Stimulated activated CD4-positive, alpha-beta T cell treated with anti-CD3 and anti-CD28 coated beads, Interleukin-12 subunit alpha, Interleukin-12 subunit beta, amount 100 ng/mL, for 24 hours (primary cell): ENCODE data around the gene MRPL18.
"Not testable (repeated sequence)": the region's sequence is repeated elsewhere in the genome, so short reads cannot be mapped to it uniquely, and the experiment has no call there.

Source experiments
- DNase-seq, 2 experiments: peaks; one replicate each; pipeline ENCODE4 v3.0.0-alpha.2; 2020; ENCODE audit warnings: low read depth in 2 of 2

Gene MRPL18

DNA sequence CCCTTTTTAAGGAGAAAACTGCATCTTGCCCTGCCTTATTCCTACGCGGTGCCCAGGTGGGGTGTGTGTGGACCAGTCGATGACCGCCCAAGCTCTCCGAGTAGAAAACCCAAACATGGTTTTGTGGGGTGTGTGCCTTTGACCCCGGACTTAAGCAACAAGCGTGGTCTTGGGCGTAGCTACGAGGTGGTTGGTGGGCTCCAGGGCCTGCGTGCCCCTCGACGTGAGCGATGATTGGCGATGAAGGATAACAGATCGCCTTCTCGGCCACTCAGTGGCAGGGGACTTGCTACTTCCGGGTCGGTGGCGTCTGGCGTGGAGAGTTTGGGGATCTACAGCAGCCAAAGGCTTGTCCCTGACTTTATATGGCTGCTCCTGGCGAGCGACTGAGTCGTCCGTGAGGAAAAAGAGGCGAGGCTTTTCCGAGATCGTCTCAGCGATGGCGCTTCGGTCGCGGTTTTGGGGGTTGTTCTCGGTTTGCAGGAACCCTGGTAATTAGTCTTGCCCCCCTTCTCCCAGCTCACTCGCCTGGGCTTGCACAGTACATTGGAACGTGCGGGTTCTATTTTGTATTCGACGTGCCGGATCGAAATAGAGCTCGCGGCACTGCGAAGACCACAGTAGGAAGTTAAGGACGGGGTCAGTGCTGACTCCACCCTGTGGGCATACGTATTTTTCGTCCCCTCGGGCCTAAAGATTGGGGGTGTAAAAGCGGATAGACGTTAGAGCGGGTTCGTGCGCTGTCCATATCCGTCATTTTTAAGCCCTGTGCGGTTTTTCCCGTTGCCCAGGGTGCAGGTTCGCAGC lies at the start of gene MRPL18:
Gene MRPL18, plus strand, starts transcription at position 319 of the 807 bp plus-strand sequence. Its CDS starts 121 bp downstream, at position 440.
- DNase-seq, result peak; percentile 76 to 85

DNA sequence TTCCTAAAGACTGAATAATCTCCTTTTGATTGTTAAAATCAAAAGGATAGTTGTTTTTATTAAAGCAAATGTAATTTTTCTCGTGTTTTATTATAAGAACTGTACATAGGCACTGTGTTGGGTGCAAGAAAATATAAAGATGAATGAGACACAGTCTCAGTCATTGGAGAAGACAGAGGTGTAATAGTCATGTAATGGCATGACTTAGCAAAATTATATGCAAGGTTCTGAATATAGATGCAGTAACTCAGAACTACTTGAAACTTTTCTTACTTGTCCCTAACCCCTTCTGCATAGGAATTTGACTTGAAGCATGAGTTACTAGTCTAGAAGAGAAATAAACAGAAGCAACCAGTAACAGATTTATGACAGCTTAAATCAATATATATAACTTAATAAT lies 48.1 kb upstream of the MRPL18 start:
- DNase-seq, result no peak

DNA sequence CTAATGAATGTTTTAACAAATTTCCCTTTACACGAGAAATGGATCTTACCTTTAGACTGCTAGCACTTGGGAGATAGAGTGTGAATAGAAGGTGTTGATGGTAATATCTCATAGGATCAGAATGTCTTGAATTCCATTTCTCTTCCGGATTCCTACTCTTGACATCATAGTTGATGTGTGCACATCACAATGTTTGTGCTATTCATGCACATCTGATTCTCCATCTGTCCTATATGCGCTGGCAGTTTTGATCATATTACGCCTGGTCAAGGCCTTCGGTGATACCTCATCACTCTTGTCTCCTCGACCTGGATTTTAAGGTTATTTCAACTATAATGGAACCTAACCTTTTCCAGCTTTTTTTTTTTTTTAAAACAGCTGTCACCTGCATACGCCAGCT lies 45.2 kb upstream of the MRPL18 start:
- no peak for DNase-seq

DNA sequence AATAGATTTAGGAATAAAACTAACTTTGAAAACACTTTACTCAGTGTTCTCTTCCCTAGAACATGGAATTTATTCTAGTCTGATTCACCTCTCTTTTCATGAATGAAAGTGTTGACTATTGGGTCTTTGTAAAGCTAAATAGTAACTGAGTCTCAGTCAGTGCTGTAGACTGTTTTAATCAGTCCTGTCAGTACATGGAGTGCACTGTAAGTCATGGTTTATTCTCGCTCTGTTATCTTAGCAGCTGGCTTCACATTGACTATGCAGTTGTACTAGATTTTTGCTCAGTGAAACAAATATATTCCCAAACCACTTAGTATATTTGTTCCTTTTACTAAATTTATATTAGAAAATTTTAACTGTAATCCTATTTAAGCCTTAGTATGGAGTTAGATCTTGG lies 43.5 kb upstream of the MRPL18 start:
- no peak for DNase-seq

DNA sequence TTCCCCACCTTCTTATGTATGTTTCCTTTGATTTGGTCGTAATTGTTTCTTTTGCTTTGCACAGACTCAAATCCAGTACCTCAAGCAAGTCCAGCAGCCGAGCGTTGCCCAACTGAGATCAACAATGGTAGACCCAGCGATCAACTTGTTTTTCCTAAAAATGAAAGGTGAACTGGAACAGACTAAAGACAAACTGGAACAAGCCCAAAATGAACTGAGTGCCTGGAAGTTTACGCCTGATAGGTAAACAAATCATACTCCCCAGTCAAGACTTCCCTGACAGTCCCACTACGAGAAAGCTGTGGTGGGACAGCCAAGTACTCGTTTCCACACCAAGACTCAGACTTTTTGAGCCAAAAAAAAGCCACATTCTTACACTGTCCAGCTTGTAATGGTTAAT lies 42.1 kb upstream of the MRPL18 start:
- DNase-seq, result not testable (repeated sequence)

DNA sequence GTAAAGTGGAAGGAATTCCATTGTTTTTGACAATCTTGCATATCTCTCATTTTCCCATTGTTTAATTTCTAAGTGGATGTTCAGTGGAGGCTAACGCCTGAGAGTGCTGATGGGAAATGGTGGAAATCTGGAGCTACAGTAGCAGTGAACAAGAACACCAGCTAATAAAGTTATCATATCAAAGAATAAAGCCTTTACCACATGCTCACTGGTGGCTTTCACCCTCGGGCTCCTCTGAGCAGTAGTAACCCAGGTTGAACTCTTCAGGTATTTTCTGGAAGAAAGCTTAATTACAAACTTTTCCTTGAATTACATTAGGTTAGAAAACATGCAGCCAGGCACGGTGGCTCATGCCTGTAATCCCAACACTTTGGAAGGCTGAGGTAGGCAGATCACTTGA lies 38.8 kb upstream of the MRPL18 start:
- DNase-seq, result no peak

DNA sequence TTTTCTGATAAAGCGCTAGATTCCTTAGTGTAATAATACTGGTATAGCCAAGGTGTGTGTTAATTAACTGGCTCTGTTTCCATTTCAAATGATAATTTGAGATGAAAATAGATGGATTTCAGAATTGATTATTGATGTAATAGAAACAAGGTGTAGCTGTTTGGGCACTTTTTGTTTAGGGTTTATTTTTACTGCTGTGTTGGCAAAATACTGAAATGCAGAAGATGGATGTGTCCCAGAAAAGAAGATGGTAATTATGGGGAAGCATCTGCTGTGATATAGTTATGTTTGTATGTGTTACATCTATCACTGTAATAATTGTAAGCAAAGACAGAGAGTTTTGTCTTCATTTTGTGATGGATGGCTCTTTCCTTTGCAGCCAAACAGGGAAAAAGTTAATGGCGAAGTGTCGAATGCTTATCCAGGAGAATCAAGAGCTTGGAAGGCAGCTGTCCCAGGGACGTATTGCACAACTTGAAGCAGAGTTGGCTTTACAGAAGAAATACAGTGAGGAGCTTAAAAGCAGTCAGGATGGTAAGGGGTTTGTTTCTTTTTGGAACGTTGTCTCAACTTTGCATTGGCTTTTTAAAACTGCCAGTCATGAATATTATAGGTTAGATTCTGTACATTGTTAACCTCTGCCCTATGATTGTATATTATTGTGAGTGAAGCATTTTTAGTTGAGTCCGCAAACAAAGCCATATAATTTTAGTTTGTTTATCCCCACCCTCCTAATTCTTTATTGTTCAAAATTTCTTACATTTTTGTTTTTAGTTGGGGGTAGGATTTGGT lies 37.0 kb upstream of the MRPL18 start:
- no peak for DNase-seq

DNA sequence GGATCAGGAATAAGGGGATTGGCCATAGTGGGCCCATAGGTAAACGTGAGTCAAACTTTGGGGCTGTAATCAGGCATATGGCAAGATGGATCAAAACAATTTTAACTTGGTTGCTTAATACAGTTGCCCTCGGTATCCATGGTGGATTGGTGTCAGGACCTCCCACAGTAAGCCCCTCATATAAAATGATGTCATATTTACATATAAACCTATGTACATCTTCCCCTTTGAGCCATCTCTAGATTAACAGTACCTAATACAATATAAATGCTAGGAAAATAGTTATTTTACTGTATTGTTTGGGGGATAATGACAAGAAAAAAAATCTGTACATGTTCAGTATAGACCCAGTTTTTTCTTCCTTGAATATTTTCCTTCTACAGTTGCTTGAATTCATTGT lies 35.9 kb upstream of the MRPL18 start:
- DNase-seq, result no peak

DNA sequence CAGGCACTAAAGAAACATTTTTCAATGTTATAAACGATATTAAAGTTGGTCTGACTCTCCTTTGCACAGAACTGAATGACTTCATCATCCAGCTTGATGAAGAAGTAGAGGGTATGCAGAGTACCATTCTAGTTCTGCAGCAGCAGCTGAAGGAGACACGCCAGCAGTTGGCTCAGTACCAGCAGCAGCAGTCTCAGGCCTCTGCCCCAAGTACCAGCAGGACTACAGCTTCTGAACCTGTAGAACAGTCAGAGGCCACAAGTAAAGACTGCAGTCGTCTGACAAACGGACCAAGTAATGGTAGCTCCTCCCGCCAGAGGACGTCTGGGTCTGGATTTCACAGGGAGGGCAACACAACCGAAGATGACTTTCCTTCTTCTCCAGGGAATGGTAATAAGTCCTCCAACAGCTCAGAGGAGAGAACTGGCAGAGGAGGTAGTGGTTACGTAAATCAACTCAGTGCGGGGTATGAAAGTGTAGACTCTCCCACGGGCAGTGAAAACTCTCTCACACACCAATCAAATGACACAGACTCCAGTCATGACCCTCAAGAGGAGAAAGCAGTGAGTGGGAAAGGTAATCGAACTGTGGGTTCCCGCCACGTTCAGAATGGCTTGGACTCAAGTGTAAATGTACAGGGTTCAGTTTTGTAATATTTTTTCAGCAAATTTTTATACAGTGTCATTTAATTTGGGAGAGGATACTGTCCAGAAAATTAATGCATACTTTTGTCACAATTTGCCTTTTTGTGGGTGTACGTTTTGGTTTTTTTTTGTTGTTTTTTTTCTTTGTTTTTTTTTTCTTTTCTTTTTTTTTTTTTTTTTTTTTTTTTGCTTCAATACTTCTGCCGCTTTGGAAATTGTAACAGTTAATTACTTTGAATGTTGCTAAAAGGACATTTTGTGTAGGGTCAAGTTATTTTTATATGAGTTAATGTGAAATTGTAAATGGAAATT lies 35.0 kb upstream of the MRPL18 start:
- DNase-seq, result no peak

DNA sequence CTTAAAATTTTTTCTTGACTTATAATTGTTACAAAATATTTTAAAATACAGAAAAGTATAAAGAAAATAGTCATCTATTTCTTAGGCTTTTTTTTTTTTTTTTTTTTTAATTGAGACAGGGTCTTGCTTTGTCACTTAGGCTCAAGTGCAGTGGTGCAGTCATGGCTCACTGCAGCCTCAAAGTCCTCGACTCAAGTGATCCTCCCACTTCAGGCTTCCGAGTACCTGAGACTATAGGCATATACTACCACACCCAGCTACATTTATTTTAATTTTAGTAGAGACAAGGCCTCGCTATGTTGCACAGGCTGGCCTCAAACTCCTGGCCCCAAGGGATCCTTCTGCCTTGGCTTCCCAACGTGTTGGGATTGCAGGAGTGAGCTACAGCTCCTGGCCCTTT lies 33.8 kb upstream of the MRPL18 start:
- no peak for DNase-seq

DNA sequence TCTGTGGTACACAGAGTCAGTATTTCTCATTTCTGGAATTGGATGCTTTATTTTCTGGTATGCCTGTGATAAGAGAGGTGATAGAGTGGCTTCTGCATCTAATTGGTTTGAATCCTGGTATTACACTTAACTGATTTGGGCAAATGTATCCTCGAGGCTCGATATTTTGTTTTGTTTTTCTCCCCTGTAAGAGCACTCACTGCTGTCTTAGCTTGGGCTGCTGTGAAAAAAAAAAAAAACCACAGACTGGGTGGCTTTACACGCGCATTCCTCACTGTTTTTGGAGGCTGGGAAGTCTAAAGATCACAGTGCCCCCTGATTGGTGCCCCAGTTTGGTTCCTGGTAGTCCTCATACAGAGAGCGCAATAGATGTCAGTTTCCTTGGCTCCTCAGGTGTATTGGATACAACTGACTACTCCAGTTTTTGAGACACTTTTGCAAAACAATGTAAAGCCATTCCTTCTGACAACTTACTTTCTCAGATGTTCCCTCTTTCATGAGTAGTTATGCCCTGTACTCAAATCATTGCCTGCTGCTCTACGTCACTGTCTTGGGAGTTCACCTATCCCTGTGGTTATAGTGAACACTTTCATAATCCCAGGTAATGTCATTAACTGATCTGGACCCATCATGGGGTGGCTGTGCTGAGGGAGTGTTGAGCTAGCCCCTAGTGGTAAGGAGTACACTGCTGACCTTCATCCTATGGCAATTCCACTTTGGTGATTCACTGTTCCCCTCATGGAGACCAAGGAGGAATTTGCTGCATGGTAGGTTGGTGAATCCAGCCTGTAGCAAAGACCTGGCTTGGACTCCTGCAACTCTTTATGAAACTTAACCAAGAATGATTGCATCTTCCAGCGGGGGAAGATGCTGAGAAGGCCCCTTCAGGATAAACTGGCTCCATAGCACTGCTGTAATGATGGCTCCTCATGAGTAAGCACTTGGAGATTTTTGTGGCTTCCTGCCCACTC lies 32.0 kb upstream of the MRPL18 start:
- no peak for DNase-seq

DNA sequence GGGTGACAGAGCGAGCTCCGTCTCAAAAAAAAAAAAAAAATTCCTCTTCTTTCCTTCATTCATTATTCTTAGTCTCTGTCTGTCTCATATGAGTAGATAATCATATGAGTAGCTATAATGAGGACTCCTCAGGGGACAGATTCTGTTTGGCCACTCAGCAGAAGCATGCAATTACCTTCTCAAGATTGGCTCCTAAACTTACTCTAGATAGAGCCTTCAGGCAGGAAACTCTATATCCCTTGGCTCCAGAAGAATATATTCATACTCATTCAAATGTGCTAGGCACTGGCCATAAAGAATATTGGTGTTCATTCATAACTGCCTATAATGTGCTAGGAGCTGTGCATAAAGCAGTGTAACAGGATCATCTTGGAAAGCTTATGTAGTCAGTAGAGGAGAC lies 30.6 kb upstream of the MRPL18 start:
- DNase-seq, result no peak

DNA sequence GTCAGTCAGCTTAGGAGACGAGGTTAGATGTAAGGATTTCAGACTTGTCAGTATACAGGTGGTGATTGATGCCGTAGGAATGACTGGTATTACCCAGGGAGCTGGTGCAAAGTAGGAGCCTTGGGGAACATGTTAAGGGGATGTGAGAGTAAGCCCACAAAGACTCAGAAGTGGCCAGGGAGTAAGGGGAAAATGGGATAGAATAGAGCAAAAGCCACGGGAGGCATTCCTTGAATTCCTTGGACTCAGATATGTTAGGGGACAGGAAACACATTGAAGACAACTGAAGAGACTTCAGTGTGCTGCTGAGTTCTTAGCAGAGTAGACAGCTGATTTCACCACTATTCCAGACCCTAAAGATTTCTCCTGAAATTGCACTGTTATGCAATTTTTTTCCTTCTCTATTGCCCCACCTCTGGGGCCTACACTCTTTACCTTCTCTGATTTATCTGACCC lies 29.6 kb upstream of the MRPL18 start:
- DNase-seq, result no peak

DNA sequence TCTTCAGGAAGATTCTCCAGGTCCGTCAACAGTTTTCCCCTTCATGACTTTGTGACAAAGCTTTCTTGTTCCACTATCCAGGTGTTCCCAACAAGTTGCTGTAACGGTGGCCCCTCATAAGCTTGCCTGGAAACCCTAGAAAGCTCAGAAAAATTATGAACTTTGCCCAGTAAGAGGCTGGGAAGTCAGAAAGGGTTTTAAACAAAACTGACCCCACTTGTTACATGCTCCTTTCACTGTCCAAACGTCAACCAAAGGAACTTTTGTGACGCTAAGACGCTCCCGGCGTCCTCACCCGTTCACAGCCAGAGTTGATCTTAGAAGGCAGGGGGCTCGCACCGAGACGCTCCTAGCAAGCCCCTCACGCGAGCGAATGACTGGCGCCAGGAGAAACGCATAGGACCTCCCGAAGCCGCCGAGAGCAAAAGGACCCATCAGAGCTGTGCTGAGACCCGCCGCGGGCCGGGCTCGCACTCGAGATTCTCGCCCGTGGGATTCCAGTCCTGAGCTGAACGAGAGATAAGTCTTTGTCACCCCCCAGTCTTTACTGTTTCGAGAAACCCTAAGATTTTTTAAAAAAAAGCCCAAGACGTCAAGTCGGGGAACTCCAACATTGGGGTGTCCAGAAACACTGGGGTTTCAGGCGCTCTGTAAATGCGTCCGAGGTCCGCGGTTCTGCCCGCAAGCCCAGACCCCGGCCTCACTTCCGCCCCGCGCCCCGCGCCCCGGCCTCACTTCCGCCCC lies 29.0 kb upstream of the MRPL18 start:
- no peak for DNase-seq

DNA sequence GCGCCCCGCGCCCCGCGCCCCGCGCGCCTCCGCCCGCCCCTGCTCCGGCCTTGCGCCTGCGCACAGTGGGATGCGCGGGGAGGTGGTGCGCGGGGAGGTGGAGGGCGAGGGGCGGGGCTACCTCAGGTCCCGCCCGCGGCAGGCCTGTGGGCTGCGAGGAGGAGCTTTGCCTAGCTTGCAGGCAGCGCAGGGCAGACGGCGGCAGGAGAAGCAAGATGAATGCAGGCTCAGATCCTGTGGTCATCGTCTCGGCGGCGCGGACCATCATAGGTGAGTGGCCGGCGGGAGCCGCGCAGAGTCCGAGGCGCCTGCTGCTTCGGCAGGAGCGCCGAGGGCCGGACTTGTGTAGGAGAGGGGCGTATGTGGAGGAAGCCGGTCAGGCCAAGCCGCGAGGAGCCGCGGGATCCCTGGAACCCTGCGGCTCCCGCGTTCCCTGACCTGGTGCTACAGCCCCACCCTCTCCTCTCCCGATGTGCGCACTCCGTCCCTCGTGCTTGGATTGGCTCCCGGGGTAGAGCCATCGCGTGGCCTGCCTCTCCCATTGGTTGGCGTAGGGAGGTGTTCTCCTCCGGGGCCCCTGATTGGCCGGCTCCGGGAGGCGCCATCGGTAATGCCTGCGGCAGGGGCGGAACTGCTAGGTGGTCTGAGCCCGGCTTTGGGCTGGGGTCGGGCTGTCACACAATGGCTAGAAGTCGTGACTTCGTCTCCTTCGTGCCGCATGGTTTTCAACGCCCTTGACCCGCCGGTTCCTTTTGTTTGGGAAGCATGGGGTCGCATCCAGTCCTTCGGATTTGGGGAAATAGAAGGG lies 28.2 kb upstream of the MRPL18 start, which contains the start of gene ACAT2:
Gene ACAT2, plus strand, starts transcription at position 173 of the 808 bp plus-strand sequence. Its CDS starts 43 bp downstream, at position 216.
- peak; percentile 82 to 86 for DNase-seq

DNA sequence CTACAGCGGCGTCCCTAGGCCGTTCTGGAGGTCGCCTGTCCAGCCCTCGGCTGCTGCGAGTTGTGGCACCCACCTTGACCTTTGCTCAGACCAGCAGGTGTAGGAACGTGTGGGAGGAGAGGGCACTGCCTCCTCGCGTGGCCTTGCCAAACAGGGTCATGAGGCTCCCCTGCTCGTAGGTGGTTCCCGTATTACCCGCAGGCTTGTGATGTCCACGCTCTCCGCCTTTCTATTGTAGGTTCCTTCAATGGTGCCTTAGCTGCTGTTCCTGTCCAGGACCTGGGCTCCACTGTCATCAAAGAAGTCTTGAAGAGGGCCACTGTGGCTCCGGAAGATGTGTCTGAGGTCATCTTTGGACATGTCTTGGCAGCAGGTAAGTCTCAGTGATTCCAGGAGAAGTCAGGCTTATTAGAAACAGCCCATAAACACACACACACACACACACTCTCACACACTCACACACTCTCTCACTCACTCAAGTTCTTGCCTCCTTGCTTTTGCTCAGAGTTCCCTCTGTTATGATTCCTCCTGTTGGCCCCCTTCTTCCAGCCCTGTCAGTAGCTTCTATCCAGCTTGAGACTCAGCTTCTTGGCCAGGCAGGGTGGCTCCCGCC lies 27.5 kb upstream of the MRPL18 start:
- no peak for DNase-seq

DNA sequence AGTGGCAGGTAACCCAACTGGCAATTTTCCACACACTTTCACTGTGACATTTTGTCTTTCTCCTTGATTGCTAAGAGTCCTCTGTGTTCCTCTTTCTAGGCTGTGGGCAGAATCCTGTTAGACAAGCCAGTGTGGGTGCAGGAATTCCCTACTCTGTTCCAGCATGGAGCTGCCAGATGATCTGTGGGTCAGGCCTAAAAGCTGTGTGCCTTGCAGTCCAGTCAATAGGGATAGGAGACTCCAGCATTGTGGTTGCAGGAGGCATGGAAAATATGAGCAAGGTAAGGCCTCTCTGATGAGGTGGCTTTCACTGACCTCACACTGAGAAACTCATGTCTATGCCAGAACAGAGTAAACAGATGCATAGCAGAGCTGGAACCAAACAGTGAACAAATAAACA lies 23.4 kb upstream of the MRPL18 start:
- no peak for DNase-seq

DNA sequence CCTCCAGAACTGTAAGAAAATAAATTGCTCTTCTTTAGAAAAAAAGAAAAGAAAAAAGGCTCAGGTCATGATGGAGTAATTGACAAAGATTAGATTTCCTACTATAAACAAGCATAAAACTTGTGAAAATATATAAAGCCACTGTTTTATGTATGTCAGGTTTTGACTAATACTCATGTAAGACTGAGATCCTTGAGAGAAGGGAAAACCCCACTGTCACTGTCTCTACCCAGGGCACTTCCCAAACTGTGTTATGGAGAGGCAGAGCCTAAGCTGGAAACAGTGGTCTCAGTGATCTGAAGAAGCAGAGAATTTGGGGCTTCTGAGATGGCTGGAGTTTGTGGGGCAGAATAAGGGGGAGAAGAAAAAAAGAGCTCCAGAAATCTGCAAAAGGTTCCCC lies 20.8 kb upstream of the MRPL18 start:
- no peak for DNase-seq

DNA sequence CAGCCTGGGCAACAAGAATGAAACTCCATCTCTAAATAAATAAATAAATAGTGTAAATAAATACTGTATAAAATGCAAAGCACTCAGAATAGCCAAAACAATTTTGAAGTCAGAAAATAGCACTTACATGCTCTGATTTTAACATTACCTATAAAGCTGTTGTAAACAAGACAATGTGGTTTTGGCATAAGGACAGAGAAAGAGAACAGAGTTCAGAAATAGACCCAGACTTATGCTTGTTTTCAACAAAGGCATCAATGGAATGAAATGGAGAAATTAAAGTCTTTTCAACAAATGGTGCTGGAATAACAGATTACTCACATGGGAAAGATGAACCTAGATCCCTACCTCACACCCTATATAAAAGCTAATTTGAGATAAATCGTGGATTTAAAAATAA lies 18.1 kb upstream of the MRPL18 start:
- no peak for DNase-seq
